Transverse colon (tissue), 4 donors: ENCODE results near the gene TEDC1.

Source experiments
- POLR2AphosphoS5 ChIP-seq, 3 donors: sonication (generic); formaldehyde crosslinking; IDR thresholded peaks; one replicate each; pipeline ENCODE4 v1.6.1; 2016; ENCODE audit warnings: antibody characterized with exemption in 3 of 3
- TF ChIP-seq, protein P1 (sequence below), 5 experiments: fragments of 200-600 bp in 3 of 5; fragments of 450-650 bp in 2 of 5; sonication (generic) in 3 of 5; IDR thresholded peaks; 1 replicate in 2 of 5; 2 replicates in 3 of 5; pipeline ENCODE4 v1.5.1; 2016 to 2017; ENCODE audit warnings: antibody characterized with exemption in 5 of 5, inconsistent platforms in 3 of 5, mild to moderate bottlenecking in 2 of 5, moderate library complexity in 1 of 5

DNA sequence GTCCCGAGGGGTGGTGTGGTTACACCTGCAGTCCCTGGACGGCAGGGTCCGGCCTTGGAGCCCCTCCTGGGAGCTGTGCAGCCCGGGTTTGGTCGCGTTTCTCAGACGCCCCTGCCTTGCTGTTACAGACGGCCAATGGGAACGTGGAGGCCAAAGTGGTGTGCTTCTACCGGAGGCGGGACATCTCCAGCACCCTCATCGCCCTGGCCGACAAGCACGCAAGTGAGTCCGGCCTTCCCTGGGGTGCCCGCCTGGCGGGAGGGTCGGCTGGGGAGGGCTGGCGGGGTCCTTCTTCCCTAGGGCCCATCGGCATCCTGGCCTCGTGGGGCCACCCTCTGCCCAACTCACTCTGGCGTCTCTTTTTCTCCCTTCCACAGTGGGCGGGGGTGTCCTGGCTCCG is 45.8 kb upstream of the TEDC1 start:
- TF ChIP-seq POLR2AphosphoS5 (IDR thresholded peaks at IDR 0.05), result no peak
- TF ChIP-seq, protein P1, sequence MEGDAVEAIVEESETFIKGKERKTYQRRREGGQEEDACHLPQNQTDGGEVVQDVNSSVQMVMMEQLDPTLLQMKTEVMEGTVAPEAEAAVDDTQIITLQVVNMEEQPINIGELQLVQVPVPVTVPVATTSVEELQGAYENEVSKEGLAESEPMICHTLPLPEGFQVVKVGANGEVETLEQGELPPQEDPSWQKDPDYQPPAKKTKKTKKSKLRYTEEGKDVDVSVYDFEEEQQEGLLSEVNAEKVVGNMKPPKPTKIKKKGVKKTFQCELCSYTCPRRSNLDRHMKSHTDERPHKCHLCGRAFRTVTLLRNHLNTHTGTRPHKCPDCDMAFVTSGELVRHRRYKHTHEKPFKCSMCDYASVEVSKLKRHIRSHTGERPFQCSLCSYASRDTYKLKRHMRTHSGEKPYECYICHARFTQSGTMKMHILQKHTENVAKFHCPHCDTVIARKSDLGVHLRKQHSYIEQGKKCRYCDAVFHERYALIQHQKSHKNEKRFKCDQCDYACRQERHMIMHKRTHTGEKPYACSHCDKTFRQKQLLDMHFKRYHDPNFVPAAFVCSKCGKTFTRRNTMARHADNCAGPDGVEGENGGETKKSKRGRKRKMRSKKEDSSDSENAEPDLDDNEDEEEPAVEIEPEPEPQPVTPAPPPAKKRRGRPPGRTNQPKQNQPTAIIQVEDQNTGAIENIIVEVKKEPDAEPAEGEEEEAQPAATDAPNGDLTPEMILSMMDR (IDR thresholded peaks at IDR 0.05), result no peak
